HepG2 (cell line): ENCODE data around the gene ATG7. TPM values are rescaled to one million over a fixed set of nuclear protein-coding genes. Genes with fewer than 3 reads are reported as not detected.

Source experiments
- ATAC-seq: fragments of 200-7000 bp; cut with Tn5 transposase; 3 replicates; pipeline ENCODE4 v1.9.1; 2020; ENCODE audit warnings: mild to moderate bottlenecking, moderate library complexity
- BruUV-seq: library from RNA; stranded (reverse); fragments of 400-500 nt; replicated peaks from 2 replicates; lab custom pipeline; 2021; lab: Mats Ljungman, UMichigan
- CTCF ChIA-PET: fragments of 300-600 bp; formaldehyde crosslinking; extraction: SDS; loops from one replicate; lab custom pipeline; 2021; ENCODE audit warnings: low total read pairs, inconsistent platforms, low intra/inter-chr PET ratio; lab: Yijun Ruan, JAX
- POLR2A ChIA-PET: fragments of 350-600 bp; sonication (Branson Sonifier 250); formaldehyde crosslinking; loops from one replicate; lab custom pipeline; 2020; ENCODE audit warnings: antibody characterized with exemption, inconsistent platforms; lab: Yijun Ruan, JAX
- DNase-seq: peaks from one replicate; pipeline ENCODE4 v3.0.0-alpha.2; 2015; ENCODE audit warnings: low spot score
- FAIRE-seq: peaks from 3 replicates; lab custom pipeline; 2011; peaks lifted over from hg19 to GRCh38; lab: Jason Lieb, UNC
- H2AFZ ChIP-seq: one replicate; pipeline ENCODE4 v1.6.1; 2011; ENCODE audit warnings: low read length, inconsistent platforms
- H3K27ac ChIP-seq: fragments of 300-600 bp; 3 replicates; pipeline ENCODE4 v1.8.0; 2011; ENCODE audit warnings: mixed run types, mild to moderate bottlenecking, mixed read lengths, low read length, inconsistent platforms; ENCODE audit not compliant: insufficient read depth; ENCODE audit errors: extremely low read length
- H3K27me3 ChIP-seq, 2 experiments: fragments of 200-600 bp in 1 of 2; 2 replicates in 1 of 2; 3 replicates in 1 of 2; pipeline versions ENCODE4 v1.6.0 to v1.8.0; 2011; ENCODE audit warnings: low read length in 2 of 2, mild to moderate bottlenecking in 2 of 2, moderate library complexity in 2 of 2, inconsistent platforms in 1 of 2; ENCODE audit not compliant: insufficient read depth in 2 of 2, control insufficient read depth in 1 of 2
- H3K36me3 ChIP-seq, 2 experiments: fragments of 200-600 bp in 1 of 2; replicated peaks in 1 of 2; 2 replicates in 1 of 2; 3 replicates in 1 of 2; pipeline versions ENCODE4 v1.5.1 to v1.8.0; 2011; ENCODE audit warnings: low read length in 2 of 2, inconsistent platforms in 1 of 2; ENCODE audit not compliant: insufficient read depth in 2 of 2, control insufficient read depth in 1 of 2
- H3K4me1 ChIP-seq: 2 replicates; pipeline ENCODE4 v1.5.1; 2012; ENCODE audit warnings: low read length, inconsistent platforms; ENCODE audit not compliant: insufficient read depth
- H3K4me2 ChIP-seq: 2 replicates; pipeline ENCODE4 v1.6.0; 2011; ENCODE audit warnings: low read depth, low read length, inconsistent platforms
- H3K4me3 ChIP-seq, 3 experiments: fragments of 200-600 bp in 1 of 3; sonication (generic), shearing (Covaris generic) in 1 of 3; replicated peaks in 1 of 3; 2 replicates each; pipeline ENCODE4 v1.5.1; 2011 to 2016; ENCODE audit warnings: low read length in 3 of 3, inconsistent platforms in 2 of 3, low read depth in 2 of 3, mild to moderate bottlenecking in 2 of 3, control low read depth in 1 of 3, mixed read lengths in 1 of 3; ENCODE audit not compliant: insufficient read depth in 1 of 3
- H3K79me2 ChIP-seq: one replicate; pipeline ENCODE4 v1.6.1; 2011; ENCODE audit warnings: low read length, inconsistent platforms; ENCODE audit not compliant: insufficient read depth
- H3K9ac ChIP-seq: 2 replicates; pipeline ENCODE4 v1.6.0; 2011; ENCODE audit warnings: mild to moderate bottlenecking, low read depth, low read length, inconsistent platforms; ENCODE audit not compliant: insufficient read depth
- H3K9me3 ChIP-seq: 2 replicates; pipeline ENCODE4 v1.5.1; 2012; ENCODE audit warnings: mild to moderate bottlenecking, low read length
- H4K20me1 ChIP-seq: 2 replicates; pipeline ENCODE4 v1.6.0; 2011; ENCODE audit warnings: inconsistent platforms, mild to moderate bottlenecking, low read length, moderate library complexity; ENCODE audit not compliant: insufficient read depth
- FOXC1 ChIP-seq: sonication (generic); formaldehyde crosslinking; IDR thresholded peaks from 2 replicates; pipeline ENCODE4 v1.8.0; 2022; ENCODE audit warnings: mild to moderate bottlenecking, missing genetic modification reagents, borderline replicate concordance
- MED8 ChIP-seq: sonication (generic); formaldehyde crosslinking; IDR thresholded peaks from 2 replicates; pipeline ENCODE4 v1.8.1; 2023; ENCODE audit warnings: mild to moderate bottlenecking, missing genetic modification reagents; ENCODE audit not compliant: insufficient replicate concordance
- PAF1 ChIP-seq: IDR thresholded peaks from 2 replicates; pipeline ENCODE4 v1.6.1; 2016; ENCODE audit warnings: missing genetic modification reagents, missing compliant biosample characterization
- RFX1 ChIP-seq: fragments of 450-650 bp; IDR thresholded peaks from 2 replicates; pipeline ENCODE4 v1.6.1; 2017
- ZNF350 ChIP-seq: sonication (generic); formaldehyde crosslinking; IDR thresholded peaks from 2 replicates; pipeline ENCODE4 v1.4.0; 2020; ENCODE audit warnings: mild to moderate bottlenecking, low read depth, missing genetic modification reagents, borderline replicate concordance
- WGBS: methylation state at CpG from one replicate; pipeline ENCODE4 v1.1.6; 2017; ENCODE audit warnings: low lambda C conversion rate; 5-methylcytosine and 5-hydroxymethylcytosine counted together
- in situ Hi-C: cut with HindIII; loops from 2 replicates; pipeline ENCODE4 v1.10.0; 2017; ENCODE audit warnings: low pct_unique_long_range_greater_than_20kb; ENCODE audit not compliant: extremely low pct_ligation_motif_present
- intact Hi-C: fragments of 100-400 bp; cut with micrococcal nuclease; formaldehyde crosslinking; loops from one replicate; pipeline ENCODE4 v1.10.0; 2022; ENCODE audit not compliant: unreplicated experiment
- polyA plus RNA-seq, 8 experiments: library from polyadenylated mRNA; depleted of rRNA in 3 of 8; stranded (reverse) in 7 of 8; unstranded in 1 of 8; fragments of >200 nt; fragmentation: Illumina TruSeq in 4 of 8; extraction: Trizol in 4 of 8; gene quantifications; 2 replicates each; pipeline versions ENCODE4 v1.2.1 to v1.2.3, GENCODE V29; 2011 to 2016; ENCODE audit warnings: low read depth in 4 of 8, missing spikeins in 1 of 8, mixed read lengths in 1 of 8; ENCODE audit not compliant: insufficient read depth in 1 of 8
- total RNA-seq, 5 experiments: library from RNA; depleted of rRNA; stranded (reverse); fragments of >200 nt; fragmentation: Illumina TruSeq; extraction: Trizol; gene quantifications; 2 replicates each; pipeline ENCODE4 v1.2.3, GENCODE V29; 2016; ENCODE audit warnings: low read depth in 1 of 5

The ATG7 gene
- total and polyA plus RNA-seq, 2 of the 13 experiments (the other 11 are each of a cell fraction or from before 2014, with no cell fraction given) = 7.8 to 22.1 TPM

- TF ChIP-seq ZNF350 (CRISPR knock-in tag) = no peak
- no peak for TF ChIP-seq RFX1
- TF ChIP-seq, all 625 proteins: peak for 0
- Histone ChIP-seq H3K27ac (no peak overlapping the region), H3K4me3 (no peak overlapping the region), H2AFZ (no peak overlapping the region), H3K4me2 (no peak overlapping the region), H3K79me2 (no peaks in the 10 kb centered on the region), H3K4me1 (no peaks in the 10 kb centered on the region), H3K27me3 (peaks cover 1 to 24% of the 10 kb centered on the region in 2 experiments; a peak in 4 of 5 replicates), H3K9me3 (no peaks in the 10 kb centered on the region), H4K20me1 (no peaks in the 10 kb centered on the region), H3K36me3 (no peaks in the 10 kb centered on the region), H3K9ac (no peak overlapping the region)
- DNase-seq = no peak
- BruUV-seq = no TSS peak
- CTCF ChIA-PET = no interaction called here
- ATAC-seq = no peak
- in situ Hi-C loops = no loop called here
- FAIRE-seq = no peak
- 0% methylated on average over 3 of the region's 3 CpGs for WGBS
- intact Hi-C loops = no loop called here
- POLR2A ChIA-PET = no interaction called here
Observed at GRCh38 chr3:11224870-11225229, 47.3 kb upstream of the ATG7 start.

DNA sequence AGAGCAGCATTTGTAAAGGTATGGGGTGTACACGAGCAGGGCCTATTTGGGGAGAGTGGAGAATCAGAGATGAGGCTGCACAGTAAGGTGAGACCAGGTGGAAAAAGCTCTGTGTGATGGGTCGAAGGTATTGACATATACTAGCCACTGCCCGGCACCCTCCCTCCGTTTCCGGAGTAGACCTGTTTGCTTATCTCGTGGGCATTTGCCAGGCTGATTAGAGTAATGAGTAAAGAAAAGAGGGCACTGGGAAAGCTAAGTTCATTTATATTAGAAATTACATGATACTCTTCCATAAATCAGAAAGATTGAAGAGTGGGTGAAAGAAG, 46.2 kb upstream of the ATG7 start:
- no peak for DNase-seq
- Histone ChIP-seq H4K20me1 (no peaks in the 10 kb centered on the region), H3K4me2 (no peak overlapping the region), H3K36me3 (no peaks in the 10 kb centered on the region), H3K9ac (no peak overlapping the region), H3K27ac (no peak overlapping the region), H3K4me1 (no peaks in the 10 kb centered on the region), H3K79me2 (no peaks in the 10 kb centered on the region), H3K4me3 (no peak overlapping the region), H3K27me3 (peaks cover 5 to 19% of the 10 kb centered on the region in 2 experiments; a peak in 4 of 5 replicates), H2AFZ (no peak overlapping the region), H3K9me3 (no peaks in the 10 kb centered on the region)
- POLR2A ChIA-PET = no interaction called here
- in situ Hi-C loops = no loop called here
- 39% methylated on average over 6 of the region's 6 CpGs for WGBS
- CTCF ChIA-PET = no interaction called here
- FAIRE-seq = no peak
- TF ChIP-seq PAF1 (CRISPR knock-in tag) (no peak), FOXC1 (CRISPR knock-in tag) (no peak), MED8 (no peak)
- no TSS peak for BruUV-seq
- intact Hi-C loops = no loop called here
- no peak for ATAC-seq
